Adipocyte (in vitro differentiated cells): ENCODE results near the gene AFTPH.

ENCODE experiments used
- DNase-seq: peaks from one replicate; pipeline ENCODE4 v3.0.0-alpha.2; 2015; ENCODE audit warnings: low read depth
- H3K27me3 ChIP-seq: replicated peaks from 2 replicates; pipeline ENCODE4 v1.7.0; 2013; ENCODE audit warnings: mild to moderate bottlenecking, low read length, moderate library complexity; ENCODE audit not compliant: control insufficient read depth, insufficient read depth
- H3K36me3 ChIP-seq: 2 replicates; pipeline ENCODE4 v1.7.0; 2013; ENCODE audit warnings: low read length, mild to moderate bottlenecking, moderate library complexity; ENCODE audit not compliant: control insufficient read depth, insufficient read depth, severe bottlenecking
- H3K4me1 ChIP-seq: 2 replicates; pipeline ENCODE4 v1.7.0; 2013; ENCODE audit warnings: mild to moderate bottlenecking, low read length, moderate library complexity; ENCODE audit not compliant: control insufficient read depth, insufficient read depth
- H3K4me3 ChIP-seq: 2 replicates; pipeline ENCODE4 v1.7.0; 2013; ENCODE audit warnings: mild to moderate bottlenecking, low read length, moderate library complexity
- H3K9ac ChIP-seq: 2 replicates; pipeline ENCODE4 v1.7.0; 2013; ENCODE audit warnings: mild to moderate bottlenecking, low read length, moderate library complexity
- H3K9me3 ChIP-seq: 2 replicates; pipeline ENCODE4 v1.7.0; 2013; ENCODE audit warnings: mild to moderate bottlenecking, low read length, moderate library complexity; ENCODE audit not compliant: control insufficient read depth

Gene AFTPH

DNA sequence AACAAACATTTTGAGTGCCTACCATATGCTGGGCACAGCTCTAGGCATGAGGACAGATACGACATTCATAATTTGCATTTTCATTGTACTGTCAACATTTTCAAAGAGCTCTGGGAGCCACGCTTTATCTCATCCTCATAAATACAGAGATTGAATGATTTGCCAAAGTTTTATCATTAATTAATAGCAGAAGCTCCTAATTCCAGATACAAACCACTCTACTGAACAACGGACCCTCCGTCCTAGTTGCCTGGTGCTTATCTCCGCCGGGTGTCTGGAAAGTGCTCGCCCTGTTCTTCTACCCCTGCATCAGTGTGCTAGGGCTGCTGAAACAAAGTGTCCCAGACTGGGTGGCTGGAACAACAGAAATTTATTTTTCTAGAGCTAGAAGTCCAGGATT is 105.7 kb downstream of the AFTPH start:
- Histone ChIP-seq H3K36me3 (peaks cover 39% of the 10 kb centered on the region), H3K27me3 (no peaks in the 10 kb centered on the region), H3K4me1 (peaks cover 58% of the 10 kb centered on the region), H3K9me3 (no peaks in the 10 kb centered on the region), H3K9ac (no peak overlapping the region), H3K4me3 (no peak overlapping the region)
- DNase-seq: no peak

DNA sequence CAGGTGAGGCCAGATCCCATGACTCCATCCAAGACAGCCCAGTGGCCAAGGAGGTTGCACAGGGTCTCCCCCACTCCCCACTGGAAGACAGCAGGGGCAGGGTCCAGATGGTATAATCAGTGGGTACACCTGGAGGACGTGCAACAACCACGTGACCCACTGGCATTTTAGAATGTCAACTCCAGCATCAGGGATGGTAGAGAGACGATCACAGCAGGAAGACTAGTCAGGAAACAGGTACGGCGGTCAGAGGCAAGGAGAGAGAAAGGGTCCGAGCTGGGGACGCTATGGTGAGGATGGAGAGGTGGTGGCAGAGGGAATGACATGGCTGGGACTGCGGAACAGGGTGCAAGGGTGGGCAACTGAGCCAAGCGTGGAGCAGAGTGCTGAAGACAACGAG is 106.6 kb downstream of the AFTPH start:
- DNase-seq: no peak
- H3K36me3 ChIP-seq: peaks cover 47% of the 10 kb centered on the region
- no peak overlapping the region for H3K9ac ChIP-seq
- H3K4me1 ChIP-seq: peaks cover 66% of the 10 kb centered on the region
- H3K9me3 ChIP-seq: no peaks in the 10 kb centered on the region
- H3K27me3 ChIP-seq: no peaks in the 10 kb centered on the region
- H3K4me3 ChIP-seq: no peak overlapping the region

DNA sequence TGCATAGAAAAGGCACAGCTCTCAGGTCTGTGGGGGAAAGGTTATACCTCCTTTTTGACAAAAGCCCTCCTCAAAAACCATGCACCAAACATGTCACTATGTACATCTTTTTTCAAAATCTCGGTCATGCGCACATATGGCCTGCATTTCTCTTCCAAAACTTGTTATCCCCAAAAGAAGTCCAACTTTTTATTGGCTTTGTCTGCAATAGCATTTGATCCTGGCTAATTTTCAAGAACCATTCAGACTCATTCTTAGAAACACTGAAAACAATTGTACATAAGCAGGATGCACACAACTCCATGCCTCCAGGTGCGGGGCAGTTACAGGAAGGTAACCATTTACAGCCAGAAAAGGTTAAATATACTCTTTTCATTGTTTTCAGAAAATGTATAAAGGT is 107.6 kb downstream of the AFTPH start:
- Histone ChIP-seq H3K4me3 (no peak overlapping the region), H3K36me3 (peaks cover 56% of the 10 kb centered on the region), H3K27me3 (no peaks in the 10 kb centered on the region), H3K4me1 (peaks cover 66% of the 10 kb centered on the region), H3K9ac (peak overlapping the region; percentile 5), H3K9me3 (no peaks in the 10 kb centered on the region)
- DNase-seq: no peak

DNA sequence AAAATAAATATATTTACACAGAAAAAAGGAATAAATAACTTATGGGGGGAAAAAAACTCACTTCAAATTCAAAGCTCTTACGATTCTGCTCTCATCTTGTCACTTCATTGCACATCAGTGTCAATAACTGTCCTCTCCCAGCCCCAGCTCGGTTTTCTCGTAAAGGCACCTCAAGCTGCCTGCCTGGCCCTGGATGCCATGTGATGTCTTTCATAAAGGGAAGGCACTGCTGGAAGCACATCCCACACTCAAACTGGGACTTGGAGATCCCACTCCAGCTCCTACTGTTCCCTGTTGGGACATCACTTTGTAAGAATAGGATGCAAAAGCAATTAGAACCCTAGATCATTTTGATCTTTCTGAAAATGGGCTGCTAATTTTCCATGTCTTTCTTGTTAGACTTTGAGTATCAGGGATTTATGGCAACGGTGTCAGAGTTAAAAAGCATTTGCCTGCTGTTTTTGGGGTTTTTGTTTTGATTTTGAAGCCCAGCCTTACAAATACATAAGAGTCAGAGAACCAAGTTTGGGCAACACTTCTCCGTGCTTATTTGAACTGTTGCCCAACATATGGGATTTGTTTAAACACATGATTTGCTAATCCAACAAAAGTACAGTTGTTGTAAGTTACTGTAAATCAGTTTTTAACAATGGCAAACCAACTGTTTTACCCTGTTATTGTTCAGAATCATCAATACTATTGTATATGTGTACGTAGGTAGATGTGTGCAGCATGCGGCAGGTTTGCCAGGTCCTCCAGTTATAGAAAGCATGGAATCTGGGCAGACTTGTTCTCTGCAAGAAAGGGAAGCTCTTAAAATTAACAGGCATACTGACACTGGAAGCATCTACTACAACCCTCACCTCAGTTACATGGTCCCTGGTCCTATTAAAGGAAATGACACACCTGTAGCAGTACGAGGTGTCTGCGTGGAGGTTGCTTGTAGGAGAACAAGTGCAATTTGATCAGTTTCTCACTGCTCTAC is 109.0 kb downstream of the AFTPH start:
- Histone ChIP-seq H3K9ac (no peak overlapping the region), H3K9me3 (no peaks in the 10 kb centered on the region), H3K36me3 (peaks cover 56% of the 10 kb centered on the region)

DNA sequence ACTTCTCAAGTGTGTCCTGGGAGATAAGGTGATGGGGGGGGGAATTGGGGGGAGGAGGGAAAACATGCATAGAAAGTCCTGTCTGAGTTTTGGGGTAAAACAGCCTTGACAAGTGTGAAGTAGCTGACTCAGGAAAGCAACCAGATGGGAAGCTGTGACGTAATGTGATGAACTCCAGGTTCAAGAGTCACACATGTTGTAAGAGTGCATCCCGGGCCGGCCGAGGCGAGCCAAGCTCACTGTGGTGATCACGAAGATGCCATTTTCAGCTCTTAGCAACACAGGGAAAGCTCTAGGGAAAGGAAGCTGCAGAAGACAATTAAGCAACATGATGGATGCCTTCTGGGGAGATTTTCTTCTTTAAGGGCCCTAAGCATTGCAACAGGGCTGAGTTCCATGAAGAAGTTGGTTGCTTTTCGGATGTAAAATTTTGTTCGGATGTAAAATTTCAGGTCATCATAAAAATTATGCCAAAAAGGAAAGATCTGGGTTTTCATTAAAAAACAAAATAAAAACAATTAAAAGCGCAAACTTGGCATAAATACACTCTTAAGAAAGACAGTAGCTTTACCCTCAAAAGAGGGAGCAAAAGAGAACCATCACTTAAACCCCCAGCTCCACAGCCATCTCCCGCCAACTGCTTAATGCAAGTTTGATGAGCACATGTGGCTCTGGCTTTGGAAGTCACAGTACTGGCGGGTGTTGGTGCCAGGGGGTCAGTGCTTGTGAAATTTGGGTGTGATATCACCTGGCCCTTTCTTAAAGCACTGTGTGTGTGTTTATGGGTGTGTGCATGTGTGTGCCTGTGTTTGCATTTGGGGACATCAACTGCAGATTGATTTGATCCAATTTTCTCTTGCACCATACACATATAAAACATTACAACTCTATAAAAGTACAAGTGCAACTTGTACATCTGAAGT is 110.5 kb downstream of the AFTPH start:
- DNase-seq: no peak
- Histone ChIP-seq H3K4me1 (peaks cover 64% of the 10 kb centered on the region), H3K9me3 (no peaks in the 10 kb centered on the region), H3K27me3 (no peaks in the 10 kb centered on the region), H3K9ac (no peak overlapping the region), H3K36me3 (peaks cover 56% of the 10 kb centered on the region), H3K4me3 (no peak overlapping the region)

More for the DNA sequence above, 109.0 kb downstream of the AFTPH start:
- DNase-seq: peak; percentile 90
- Histone ChIP-seq H3K4me3 (no peak overlapping the region), H3K27me3 (no peaks in the 10 kb centered on the region), H3K4me1 (peaks cover 68% of the 10 kb centered on the region)

DNA sequence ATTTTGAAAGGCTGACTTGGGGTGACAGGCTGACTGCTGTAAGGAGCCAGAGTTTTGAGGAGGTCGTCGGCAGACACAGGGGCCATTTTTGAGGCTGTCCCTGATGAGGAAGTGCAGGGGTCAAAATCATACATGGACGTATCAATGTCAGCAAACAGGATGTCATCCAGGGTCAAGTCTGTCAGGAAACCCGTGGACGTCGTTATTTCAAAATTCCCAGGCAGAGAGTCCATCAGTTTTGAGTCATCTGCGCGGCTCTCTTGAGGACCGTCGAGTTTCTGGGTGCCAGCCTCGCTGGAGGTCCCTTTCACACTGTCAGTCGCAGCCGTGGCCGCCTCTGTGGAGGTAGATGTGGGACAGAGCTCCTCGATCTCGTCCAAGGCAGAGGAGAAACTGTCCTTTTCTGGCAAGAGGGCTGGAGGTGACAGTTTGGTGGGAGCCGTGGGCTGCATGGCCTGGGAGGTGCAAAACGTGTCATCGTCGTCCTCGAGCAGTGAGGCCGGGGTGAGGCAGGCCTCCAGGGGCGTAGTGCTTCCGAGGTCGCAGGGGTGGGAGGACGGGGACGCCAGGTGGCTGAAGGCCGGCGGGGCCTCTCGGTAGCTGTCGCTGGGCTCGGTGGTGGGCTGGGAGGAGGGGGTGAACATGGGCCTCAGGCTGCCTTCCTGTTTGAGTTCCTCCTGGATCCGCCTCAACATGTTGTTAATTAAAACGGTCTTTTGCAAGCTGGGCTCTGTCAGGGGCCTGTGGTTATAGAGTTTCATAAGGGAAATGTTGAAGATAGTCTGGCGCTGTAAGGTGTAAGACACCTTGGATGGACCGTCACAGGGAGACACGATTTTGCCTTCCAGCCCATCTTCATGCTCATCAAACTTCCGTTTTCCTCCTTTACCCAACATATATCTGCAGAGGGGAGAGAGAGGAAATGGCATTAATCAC is 112.1 kb downstream of the AFTPH start:
- no peak overlapping the region for H3K4me3 ChIP-seq
- H3K4me1 ChIP-seq: peaks cover 72% of the 10 kb centered on the region
- H3K36me3 ChIP-seq: peaks cover 49% of the 10 kb centered on the region
- H3K9ac ChIP-seq: no peak overlapping the region
- H3K9me3 ChIP-seq: no peaks in the 10 kb centered on the region
- H3K27me3 ChIP-seq: no peaks in the 10 kb centered on the region
- no peak for DNase-seq

DNA sequence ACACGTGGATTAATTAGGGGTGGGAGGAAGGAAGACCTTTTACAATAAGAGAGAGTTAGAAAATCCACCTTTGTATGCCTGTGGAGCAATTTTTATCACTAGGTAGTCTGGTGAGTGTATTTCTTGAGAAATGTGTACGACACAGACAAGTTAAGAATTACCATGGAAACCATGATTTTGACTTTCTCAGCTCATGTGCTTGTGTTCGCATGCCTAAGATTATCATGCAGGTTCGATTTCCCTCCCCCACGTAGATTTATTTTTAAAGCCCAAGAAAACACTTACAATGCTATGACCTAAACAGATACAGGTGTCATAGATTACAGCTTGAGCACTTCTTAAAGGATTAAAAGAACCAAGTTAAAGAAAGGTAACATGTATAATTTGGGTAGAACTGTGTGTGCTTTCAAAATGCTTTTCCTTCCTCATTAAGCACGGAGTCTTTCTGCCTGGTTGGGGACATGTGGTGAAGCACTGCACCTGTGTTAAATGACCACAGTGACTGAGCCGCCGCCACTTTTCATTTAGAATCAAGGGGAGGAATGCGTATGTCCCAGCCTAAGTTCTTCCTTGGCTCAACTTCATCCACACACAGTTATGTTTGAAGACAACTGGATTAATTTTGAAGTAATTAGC is 113.0 kb downstream of the AFTPH start:
- no peak for DNase-seq
- no peaks in the 10 kb centered on the region for H3K27me3 ChIP-seq
- H3K4me1 ChIP-seq: peaks cover 64% of the 10 kb centered on the region
- no peak overlapping the region for H3K9ac ChIP-seq
- H3K4me3 ChIP-seq: no peak overlapping the region
- no peaks in the 10 kb centered on the region for H3K9me3 ChIP-seq
- H3K36me3 ChIP-seq: peaks cover 40% of the 10 kb centered on the region

DNA sequence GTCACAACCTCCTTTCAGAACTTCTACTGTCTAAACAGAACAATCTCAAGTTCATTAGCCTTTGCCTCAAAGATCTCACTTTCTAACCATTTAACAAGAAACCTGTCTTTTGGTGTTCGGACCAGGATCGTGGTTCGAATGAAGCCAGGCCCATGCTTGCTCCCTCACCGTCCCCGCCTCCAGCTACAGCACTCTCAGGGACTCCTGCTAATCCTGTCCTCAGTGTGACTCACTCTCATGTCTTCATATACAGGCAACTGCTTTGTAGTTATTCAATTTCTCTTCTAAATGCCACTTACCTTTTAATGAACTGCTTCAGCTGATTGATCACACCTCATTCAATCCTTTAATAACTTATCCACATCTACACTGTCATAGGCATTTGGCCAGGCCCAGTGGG is 113.8 kb downstream of the AFTPH start:
- Histone ChIP-seq H3K36me3 (peaks cover 33% of the 10 kb centered on the region), H3K9me3 (no peaks in the 10 kb centered on the region), H3K9ac (no peak overlapping the region), H3K27me3 (no peaks in the 10 kb centered on the region), H3K4me3 (no peak overlapping the region), H3K4me1 (peaks cover 58% of the 10 kb centered on the region)
- DNase-seq: no peak

DNA sequence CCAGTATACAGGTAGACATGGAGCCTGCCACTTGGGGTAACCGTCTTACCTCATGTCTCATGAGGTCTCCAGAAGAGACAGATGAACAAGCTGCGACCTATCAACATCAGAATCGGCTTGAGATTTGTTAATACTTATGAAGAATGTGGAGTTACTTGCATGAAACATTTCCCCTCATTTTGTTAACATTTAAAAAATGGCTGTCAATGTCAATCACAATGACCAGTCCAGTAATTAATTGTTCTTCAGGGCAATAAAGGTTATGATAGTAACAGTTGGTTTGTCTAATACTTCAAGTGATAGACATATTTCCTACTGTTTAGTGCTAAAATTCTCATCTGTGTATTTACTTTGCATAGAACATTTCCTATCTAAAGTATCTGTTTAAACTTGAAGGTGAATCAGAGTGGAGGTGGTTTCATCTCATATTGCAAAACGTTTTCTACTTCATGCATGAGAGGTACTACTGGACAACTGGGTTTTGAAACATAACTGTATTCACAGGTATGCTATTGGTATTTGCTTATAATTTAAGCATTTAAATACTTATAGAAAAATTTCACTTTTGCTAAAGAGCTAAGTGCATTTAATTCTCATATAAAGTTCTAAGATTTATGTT is 114.5 kb downstream of the AFTPH start:
- Histone ChIP-seq H3K9me3 (no peaks in the 10 kb centered on the region), H3K4me3 (no peak overlapping the region), H3K36me3 (peaks cover 26% of the 10 kb centered on the region), H3K4me1 (peaks cover 56% of the 10 kb centered on the region), H3K9ac (no peak overlapping the region), H3K27me3 (no peaks in the 10 kb centered on the region)
- DNase-seq: no peak

DNA sequence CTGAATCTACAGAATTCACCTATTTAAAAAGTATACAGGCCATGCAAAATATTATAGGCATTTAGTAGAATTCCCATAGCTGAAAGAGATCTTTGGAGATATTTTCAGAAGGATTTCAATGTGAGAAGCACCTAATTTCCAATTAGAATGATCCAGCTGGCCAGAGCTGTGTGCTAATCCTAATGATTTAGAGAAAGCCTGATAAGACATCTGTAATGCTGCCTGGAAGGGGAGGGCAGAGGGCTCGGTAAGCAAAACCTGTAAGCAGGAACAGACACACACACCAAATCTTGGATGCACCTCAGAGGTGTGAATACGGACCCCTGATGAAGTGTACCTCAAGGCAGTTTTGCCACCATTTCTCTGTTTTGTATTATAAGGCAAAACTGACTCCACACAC is 115.6 kb downstream of the AFTPH start:
- Histone ChIP-seq H3K27me3 (no peaks in the 10 kb centered on the region), H3K36me3 (peaks cover 19% of the 10 kb centered on the region), H3K9ac (peak overlapping the region; percentile 52), H3K4me1 (peaks cover 54% of the 10 kb centered on the region), H3K4me3 (peak overlapping the region; percentile 18), H3K9me3 (no peaks in the 10 kb centered on the region)
- DNase-seq: no peak
